H7 (cell line): Measurements from ENCODE around the gene TCF7L2. TPM values are rescaled to one million over a fixed set of nuclear protein-coding genes. Genes with fewer than 3 reads are reported as not detected.

Experiments used
- DNase-seq: peaks from one replicate; pipeline ENCODE4 v3.0.0; 2012
- H3K27me3 ChIP-seq: 2 replicates; pipeline ENCODE4 v1.6.0; 2011; ENCODE audit warnings: mild to moderate bottlenecking, low read length; ENCODE audit not compliant: control insufficient read depth, insufficient read depth
- H3K36me3 ChIP-seq: replicated peaks from 2 replicates; pipeline ENCODE4 v1.5.1; 2011; ENCODE audit warnings: low read length; ENCODE audit not compliant: control insufficient read depth, insufficient read depth
- H3K4me3 ChIP-seq: 2 replicates; pipeline ENCODE4 v1.5.1; 2011; ENCODE audit warnings: low read depth, mild to moderate bottlenecking, control low read depth, low read length, moderate library complexity; ENCODE audit not compliant: insufficient read depth
- total RNA-seq: library from RNA; depleted of rRNA; stranded (reverse); fragments of >200 nt; shearing (Covaris generic); gene quantifications from 2 replicates; pipeline ENCODE4 v1.2.3, GENCODE V29; 2014

Gene TCF7L2
- total RNA-seq, 1 experiment from 2014 or later = 10.1 TPM

DNA sequence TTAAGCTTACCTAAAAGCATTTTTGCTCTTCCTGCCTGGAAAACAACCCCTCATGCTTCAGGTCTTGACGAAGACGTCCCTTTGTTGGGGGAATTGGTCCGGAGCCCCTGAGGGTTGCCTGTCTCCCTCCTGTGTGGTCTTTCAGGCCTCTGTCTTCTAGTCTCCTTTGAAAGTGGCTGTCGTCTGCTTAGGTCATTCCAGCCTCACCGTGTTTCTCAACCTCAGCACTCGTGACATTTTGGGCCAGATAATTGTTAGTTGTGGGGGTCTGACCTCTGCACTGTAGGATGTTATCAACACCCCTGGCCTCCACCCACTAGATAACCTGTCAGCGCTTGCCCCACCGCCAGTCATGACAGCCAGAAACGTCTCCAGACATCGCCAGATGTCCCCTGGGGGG lies 219.1 kb downstream of the TCF7L2 start:
- H3K36me3 ChIP-seq = 0 out of 2 replicates have a peak, but pooled peaks cover 2% of the 10 kb centered on the region
- DNase-seq = no peak
- no peak overlapping the region for H3K4me3 ChIP-seq
- no peaks in the 10 kb centered on the region for H3K27me3 ChIP-seq

- Histone ChIP-seq H3K27me3 (no peaks in the 10 kb centered on the region), H3K36me3 (0 out of 2 replicates have a peak, but pooled peaks cover 2% of the 10 kb centered on the region), H3K4me3 (no peak overlapping the region)
- DNase-seq = no peak
Measured at GRCh38 chr10:113169853-113170460, 219.9 kb downstream of the TCF7L2 start.

GRCh38 chr10:113171662-113172061 lies 221.6 kb downstream of the TCF7L2 start:
- H3K36me3 ChIP-seq = no peaks in the 10 kb centered on the region
- H3K27me3 ChIP-seq = no peaks in the 10 kb centered on the region
- DNase-seq = no peak
- H3K4me3 ChIP-seq = no peak overlapping the region

GRCh38 chr10:113175176-113175575 lies 225.1 kb downstream of the TCF7L2 start:
- DNase-seq = no peak
- Histone ChIP-seq H3K36me3 (no peaks in the 10 kb centered on the region), H3K4me3 (no peak overlapping the region), H3K27me3 (no peaks in the 10 kb centered on the region)

GRCh38 chr10:113175756-113176651 lies 226.0 kb downstream of the TCF7L2 start:
- Histone ChIP-seq H3K36me3 (no peaks in the 10 kb centered on the region), H3K4me3 (no peak overlapping the region), H3K27me3 (no peaks in the 10 kb centered on the region)
- DNase-seq = no peak

DNA sequence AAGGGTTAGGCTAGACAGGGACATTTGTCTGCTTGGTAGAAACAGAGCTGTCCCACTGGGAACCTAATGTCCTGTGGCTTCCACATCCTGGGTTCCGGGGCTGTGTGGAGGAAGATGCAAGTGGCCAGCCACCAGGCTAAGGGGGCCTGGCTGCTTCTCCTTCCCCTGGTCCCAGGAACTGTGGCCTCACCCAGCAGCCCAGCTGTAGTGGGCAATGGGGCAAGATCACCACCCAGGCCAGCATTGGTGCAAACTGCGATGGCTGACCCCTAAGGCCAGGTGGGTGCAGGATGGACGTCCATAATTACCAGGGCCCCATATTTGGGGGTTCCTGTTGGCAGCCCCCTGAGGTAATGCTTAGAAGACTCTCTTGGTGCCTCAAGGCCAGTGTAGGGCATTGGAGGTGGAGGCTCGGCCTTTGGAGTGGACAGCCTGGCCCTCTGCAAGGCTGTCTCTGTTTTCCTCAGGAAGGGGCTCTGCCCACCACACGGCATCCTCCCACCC lies 226.7 kb downstream of the TCF7L2 start:
- Histone ChIP-seq H3K36me3 (no peaks in the 10 kb centered on the region), H3K27me3 (no peaks in the 10 kb centered on the region), H3K4me3 (no peak overlapping the region)
- no peak for DNase-seq

- no peak overlapping the region for H3K4me3 ChIP-seq
- DNase-seq = peak; percentile 41
- no peaks in the 10 kb centered on the region for H3K36me3 ChIP-seq
- H3K27me3 ChIP-seq = no peaks in the 10 kb centered on the region
Measured at GRCh38 chr10:113177156-113177935, 227.3 kb downstream of the TCF7L2 start.

GRCh38 chr10:113177936-113178335 lies 227.9 kb downstream of the TCF7L2 start:
- Histone ChIP-seq H3K27me3 (no peaks in the 10 kb centered on the region), H3K4me3 (no peak overlapping the region), H3K36me3 (no peaks in the 10 kb centered on the region)
- no peak for DNase-seq

GRCh38 chr10:113178771-113179170 lies 228.7 kb downstream of the TCF7L2 start:
- no peak overlapping the region for H3K4me3 ChIP-seq
- H3K27me3 ChIP-seq = no peaks in the 10 kb centered on the region
- DNase-seq = peak; percentile 44
- H3K36me3 ChIP-seq = no peaks in the 10 kb centered on the region

DNA sequence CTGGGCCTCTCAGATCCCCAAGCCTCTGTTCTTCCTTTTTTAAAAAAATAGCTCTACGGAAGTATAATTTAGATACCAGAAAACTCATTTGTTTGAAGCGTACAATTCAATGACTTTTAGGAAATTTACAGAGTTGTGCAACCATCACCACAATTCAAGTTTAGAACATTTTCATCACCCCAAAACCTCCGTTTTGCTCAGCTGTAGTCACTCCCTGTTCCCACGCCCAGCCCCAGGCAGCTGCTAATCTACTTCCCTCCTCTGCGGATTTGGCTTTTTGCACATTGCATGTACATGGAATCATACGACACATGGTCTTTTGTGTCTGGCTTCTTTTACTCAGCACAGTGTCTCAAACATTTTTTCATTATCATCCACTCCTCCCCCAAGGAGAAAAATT lies 229.2 kb downstream of the TCF7L2 start:
- DNase-seq = no peak
- no peaks in the 10 kb centered on the region for H3K36me3 ChIP-seq
- no peak overlapping the region for H3K4me3 ChIP-seq
- no peaks in the 10 kb centered on the region for H3K27me3 ChIP-seq

- DNase-seq = no peak
- H3K36me3 ChIP-seq = no peaks in the 10 kb centered on the region
- no peaks in the 10 kb centered on the region for H3K27me3 ChIP-seq
- H3K4me3 ChIP-seq = no peak overlapping the region
Measured at GRCh38 chr10:113179966-113180365, 229.9 kb downstream of the TCF7L2 start.

DNA sequence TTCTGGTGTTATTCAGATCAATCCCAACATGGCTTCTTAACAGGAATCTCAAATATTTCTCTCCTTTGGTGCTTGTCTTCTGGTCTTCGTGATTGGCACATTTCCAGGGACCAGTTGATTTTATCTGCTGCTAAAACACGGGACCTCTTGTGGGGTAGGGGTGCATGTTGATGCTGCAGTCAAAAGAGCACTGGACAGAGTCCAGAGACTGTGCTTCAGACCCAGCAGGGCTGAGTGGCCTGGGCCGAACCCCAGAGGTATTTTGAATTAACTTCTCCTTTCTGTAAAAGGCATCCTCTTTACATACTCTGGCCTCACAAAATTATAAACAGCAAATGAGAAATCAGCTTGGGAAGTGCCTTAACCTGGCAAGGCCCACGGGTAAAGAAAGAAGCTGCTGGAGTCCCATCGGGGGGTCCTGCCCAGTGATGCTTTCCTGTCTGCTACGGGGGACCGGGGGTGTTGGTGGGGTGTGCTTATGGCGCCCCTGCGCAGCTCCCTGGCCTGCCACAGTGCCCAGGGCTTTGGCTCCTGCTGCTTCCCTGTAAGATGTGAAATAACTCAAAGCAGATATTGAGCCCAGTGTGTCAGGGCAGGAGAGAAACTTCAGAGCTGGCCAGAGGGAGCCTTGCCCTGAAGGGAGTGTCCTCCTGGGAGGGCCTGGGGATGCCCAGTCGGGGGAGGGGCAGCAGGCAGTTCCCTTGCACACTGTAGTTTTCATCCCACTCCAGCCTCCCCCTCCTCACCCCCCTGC lies 230.5 kb downstream of the TCF7L2 start:
- Histone ChIP-seq H3K4me3 (no peak overlapping the region), H3K36me3 (no peaks in the 10 kb centered on the region), H3K27me3 (no peaks in the 10 kb centered on the region)
- peak; percentile 43 for DNase-seq

DNA sequence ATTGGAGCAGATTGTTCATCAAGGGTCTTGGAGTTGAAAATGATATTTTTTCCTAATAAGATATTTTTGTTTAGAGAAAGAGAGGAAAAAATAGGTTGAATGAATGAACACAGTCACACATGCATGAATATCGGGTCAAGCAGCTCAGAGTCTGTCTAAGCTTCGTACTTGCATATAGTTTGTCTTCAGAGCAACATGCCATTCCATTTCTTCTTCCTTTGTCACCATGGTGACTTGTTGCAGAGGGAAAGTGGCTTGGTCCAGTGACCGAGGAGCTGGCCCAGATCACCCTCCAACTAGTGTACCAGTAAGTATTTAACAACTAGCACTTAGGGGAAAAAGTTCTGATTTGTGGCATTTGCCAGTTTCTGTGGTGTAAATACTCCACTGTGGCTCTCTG lies 232.1 kb downstream of the TCF7L2 start:
- Histone ChIP-seq H3K4me3 (no peak overlapping the region), H3K27me3 (no peaks in the 10 kb centered on the region), H3K36me3 (no peaks in the 10 kb centered on the region)
- DNase-seq = no peak

DNA sequence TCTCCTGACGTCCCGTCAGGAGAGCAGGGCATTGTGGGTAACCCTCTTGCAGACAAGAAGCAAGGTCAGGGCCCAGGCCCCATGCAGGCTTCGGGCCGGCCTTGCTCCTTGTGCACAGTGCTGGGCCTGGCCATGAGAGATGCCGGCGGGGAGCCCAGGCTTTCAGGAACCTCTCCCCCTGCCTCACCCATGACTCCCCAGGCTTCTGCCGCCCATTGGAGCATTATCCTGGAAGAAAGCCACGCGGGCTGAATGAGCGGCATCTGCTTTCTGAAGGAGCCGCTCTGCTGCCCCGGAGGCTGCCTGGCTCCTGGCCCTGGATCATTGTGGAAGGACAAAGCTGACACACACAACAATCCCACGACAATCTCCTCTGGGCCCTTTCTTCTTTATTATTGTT lies 233.5 kb downstream of the TCF7L2 start:
- no peak overlapping the region for H3K4me3 ChIP-seq
- no peaks in the 10 kb centered on the region for H3K27me3 ChIP-seq
- DNase-seq = no peak
- H3K36me3 ChIP-seq = no peaks in the 10 kb centered on the region
